Epithelial cell of esophagus (primary cell): Measurements from ENCODE around the gene ZCCHC24.

ENCODE experiments used
- DNase-seq: peaks from one replicate; pipeline ENCODE4 v3.0.0; 2010; ENCODE audit warnings: low read depth
- H3K4me3 ChIP-seq: 2 replicates; pipeline ENCODE4 v1.5.1; 2011; ENCODE audit warnings: mild to moderate bottlenecking, low read length, control low read depth
- TF ChIP-seq, protein P1 (sequence below): IDR thresholded peaks from 2 replicates; pipeline ENCODE4 v1.5.1; 2011; ENCODE audit warnings: low read depth, mild to moderate bottlenecking, low read length, control low read depth, inconsistent platforms; ENCODE audit not compliant: insufficient read depth; ENCODE audit errors: missing control alignments

The ZCCHC24 gene

DNA sequence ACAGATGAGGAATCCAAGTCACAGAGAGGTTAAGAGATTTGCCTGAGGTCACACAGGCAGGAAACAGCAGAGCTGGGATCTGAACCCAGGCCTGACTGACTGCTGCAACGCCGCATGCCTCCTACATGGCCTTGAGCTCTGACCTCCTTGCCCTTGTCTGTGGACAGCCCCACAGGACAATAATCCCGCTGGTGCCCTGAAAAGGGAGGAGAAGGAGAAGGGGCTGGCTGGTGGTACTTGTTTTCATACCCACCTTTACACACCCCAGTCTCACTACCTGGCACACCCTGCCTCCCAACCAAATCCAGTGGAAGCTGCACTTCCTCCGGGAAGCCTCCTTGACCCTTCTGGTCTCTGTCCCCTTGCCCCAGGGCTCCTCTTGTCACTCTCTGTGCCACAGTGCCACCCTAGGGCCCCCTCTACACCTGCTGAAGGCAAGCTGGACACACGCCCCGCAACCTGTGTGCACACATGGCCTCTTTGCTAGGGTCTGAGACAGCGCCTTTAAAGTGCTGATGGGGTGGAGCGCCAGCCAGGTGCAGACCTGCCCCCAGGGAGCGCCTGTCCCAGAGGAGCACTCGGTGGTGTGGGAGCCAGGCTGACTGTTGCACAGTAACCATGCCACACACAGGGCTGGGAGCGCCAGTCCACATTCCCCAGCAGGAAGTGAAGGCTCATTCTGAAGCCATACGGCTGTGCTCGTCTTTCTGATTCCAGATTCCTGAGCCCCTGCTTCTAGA lies 38.6 kb downstream of the ZCCHC24 start:
- DNase-seq = no peak
- TF ChIP-seq, protein P1, sequence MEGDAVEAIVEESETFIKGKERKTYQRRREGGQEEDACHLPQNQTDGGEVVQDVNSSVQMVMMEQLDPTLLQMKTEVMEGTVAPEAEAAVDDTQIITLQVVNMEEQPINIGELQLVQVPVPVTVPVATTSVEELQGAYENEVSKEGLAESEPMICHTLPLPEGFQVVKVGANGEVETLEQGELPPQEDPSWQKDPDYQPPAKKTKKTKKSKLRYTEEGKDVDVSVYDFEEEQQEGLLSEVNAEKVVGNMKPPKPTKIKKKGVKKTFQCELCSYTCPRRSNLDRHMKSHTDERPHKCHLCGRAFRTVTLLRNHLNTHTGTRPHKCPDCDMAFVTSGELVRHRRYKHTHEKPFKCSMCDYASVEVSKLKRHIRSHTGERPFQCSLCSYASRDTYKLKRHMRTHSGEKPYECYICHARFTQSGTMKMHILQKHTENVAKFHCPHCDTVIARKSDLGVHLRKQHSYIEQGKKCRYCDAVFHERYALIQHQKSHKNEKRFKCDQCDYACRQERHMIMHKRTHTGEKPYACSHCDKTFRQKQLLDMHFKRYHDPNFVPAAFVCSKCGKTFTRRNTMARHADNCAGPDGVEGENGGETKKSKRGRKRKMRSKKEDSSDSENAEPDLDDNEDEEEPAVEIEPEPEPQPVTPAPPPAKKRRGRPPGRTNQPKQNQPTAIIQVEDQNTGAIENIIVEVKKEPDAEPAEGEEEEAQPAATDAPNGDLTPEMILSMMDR = no peak
- H3K4me3 ChIP-seq = no peak overlapping the region

DNA sequence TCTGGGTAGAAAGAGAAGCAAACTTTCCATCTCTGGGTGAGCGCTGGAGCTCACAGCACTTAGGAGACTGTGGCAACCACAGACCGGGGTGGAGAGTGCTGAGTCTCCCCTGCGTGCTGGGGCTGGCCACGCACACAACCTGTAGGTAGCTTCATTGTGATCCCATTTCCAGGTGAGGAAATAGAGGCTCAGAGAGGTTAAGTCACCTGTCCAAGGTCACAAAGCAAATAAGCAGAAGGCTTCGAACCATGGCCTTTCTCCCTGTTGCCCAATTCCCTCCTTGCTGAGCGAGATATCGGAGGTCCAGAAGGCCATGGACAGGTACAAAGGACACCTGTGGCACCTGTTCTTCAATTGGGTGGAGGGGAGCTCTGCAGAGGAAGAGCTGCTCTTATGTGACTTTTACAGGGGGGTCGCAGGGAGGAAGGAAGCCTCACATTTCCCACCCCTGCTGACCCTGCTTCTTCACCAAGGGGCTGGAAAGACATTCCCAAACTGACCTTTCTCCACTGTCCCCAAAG lies 39.4 kb downstream of the ZCCHC24 start:
- TF ChIP-seq, protein P1 = no peak
- no peak overlapping the region for H3K4me3 ChIP-seq
- no peak for DNase-seq

DNA sequence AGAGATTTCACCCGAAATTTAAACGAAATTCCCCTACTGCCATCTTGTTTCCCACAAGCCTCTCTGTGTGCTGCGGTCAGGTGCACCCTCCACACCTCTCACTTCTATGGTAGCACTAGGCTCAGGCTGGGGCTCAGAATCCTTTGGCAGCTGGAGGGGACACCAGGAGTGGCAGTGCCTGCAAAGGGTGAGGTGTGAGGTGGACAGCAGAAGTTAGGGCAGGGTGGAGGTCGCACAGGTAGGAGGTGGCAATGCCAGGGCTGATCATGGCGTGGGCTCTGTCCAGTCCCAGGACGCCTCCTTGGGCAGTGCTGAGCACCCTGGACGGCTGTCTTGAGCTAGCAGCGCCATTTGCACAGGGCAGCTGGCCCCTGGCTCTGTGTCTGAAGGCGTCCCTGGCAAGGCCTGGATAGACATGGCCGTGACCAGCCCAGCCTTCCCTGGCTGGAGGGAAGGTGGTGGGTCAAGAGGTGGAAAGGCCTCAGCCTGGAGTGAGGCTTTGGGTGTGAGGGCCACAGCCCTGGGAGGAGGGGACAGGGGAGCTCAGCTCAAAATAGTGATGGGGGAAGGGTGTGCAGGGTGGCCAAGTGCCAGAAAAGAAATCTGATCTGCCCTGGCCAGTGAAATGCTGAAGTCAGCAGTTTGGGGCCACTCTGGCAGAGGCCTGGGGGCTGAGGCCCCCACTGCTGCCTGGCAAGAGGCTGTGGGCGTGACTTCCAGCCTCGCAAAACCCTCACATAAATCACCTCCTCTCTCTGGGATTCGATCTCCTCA lies 40.0 kb downstream of the ZCCHC24 start:
- H3K4me3 ChIP-seq = no peak overlapping the region
- TF ChIP-seq, protein P1 = no peak

DNA sequence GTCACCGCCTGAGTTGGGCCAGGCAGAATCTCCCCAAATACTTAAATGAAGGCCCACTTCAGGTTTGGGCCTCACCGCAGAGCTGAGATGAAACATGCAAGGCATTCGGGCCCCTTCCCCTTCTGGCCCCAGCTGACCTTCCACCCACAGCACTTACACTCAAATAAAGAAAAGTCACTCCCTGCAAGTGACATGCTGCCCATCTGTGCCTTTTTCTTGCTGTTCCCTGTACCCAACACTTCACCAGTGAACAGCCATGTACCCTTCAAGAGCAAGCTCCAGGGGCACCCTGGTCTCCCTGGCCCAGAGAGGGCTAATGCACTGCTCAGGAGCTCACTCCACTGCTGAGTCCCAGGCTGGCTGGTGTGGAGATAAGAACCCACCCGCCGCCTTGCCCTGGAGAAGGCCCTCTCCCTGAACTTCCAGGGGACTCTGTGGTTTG lies 40.7 kb downstream of the ZCCHC24 start:
- no peak overlapping the region for H3K4me3 ChIP-seq
- TF ChIP-seq, protein P1 = no peak
- no peak for DNase-seq

More for the DNA sequence above, 40.0 kb downstream of the ZCCHC24 start:
- DNase-seq = no peak

DNA sequence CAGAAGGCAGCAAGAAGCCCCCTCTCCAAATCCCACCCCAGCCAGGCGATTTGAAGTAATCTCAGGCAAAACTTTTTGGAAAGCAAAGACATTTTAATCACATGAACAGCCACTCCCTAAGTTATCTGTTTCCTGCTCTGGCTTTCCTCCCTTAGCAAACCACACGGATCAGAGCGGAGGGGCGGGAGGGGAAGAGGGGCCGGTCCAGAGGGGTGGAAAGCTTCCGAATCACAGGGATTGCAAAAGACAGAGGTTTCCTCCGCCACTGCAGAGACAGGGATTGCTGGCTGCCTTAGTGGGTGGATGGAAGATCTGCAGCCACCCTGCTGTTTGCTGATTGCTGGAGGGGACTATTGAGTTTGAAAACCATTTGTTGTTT lies 41.2 kb downstream of the ZCCHC24 start:
- TF ChIP-seq, protein P1 = no peak
- H3K4me3 ChIP-seq = no peak overlapping the region
- no peak for DNase-seq

DNA sequence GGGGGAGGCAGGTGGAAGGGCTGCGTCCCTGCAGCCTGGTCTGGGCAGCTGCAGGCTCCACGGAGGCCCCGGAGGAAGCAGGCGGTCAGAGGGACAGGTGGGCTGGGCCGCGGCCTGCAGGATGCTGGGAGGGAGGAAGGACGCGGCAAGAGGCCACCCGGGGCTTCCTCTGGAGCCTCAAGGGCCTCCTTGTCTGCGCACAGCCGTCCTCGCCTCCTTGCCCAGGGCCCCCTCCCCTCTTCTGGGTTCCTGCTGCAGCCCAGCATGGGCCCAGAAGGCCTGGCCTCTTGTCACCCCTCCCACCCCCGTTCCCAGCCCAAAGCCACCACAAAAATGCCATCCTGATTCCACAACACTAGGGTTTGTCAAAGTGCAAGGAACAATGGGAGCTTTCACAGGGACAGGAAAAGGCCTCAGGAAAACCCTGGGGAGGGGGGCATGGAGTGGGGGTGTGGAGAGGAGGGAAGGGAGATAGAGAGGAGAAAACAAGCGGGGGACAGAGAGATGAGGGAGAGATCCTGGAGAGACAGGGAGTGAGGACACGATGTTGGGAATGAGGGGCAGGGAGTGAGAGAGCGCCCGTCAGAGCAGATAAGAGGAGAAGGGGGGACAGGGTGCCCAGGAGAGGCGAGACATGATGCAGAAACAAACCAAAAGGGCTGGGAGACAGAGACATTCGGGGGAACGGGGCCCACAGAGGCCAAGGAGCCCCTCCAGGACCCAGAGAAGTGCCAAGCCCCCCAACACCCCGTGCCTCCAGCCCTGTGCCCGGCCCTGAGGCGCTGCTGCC lies 41.8 kb downstream of the ZCCHC24 start:
- TF ChIP-seq, protein P1 = no peak

More for the DNA sequence above, 41.8 kb downstream of the ZCCHC24 start:
- H3K4me3 ChIP-seq = no peak overlapping the region
- DNase-seq = no peak
